HCT116 (cell line): Measurements from ENCODE around the gene WNT7B. TPM values are rescaled to one million over a fixed set of nuclear protein-coding genes. Genes with fewer than 3 reads are reported as not detected.

Source experiments
- ATAC-seq: fragments of 200-7000 bp; cut with Tn5 transposase; 2 replicates; pipeline ENCODE4 v1.9.1; 2020; ENCODE audit warnings: mild to moderate bottlenecking, moderate library complexity
- BruUV-seq: library from RNA; stranded (reverse); fragments of 400-500 nt; replicated peaks from 2 replicates; lab custom pipeline; 2021; lab: Mats Ljungman, UMichigan
- CTCF ChIA-PET: fragments of 300-600 bp; sonication (Branson Sonifier 250); formaldehyde crosslinking; loops from one replicate; lab custom pipeline; 2021; ENCODE audit warnings: antibody characterized with exemption; lab: Charles Lee
- POLR2A ChIA-PET: fragments of 300-600, 350-600 bp; sonication (Branson Sonifier 250); formaldehyde crosslinking; loops from one replicate; lab custom pipeline; 2021; ENCODE audit warnings: antibody characterized with exemption; lab: Charles Lee
- RAD21 ChIA-PET, 2 experiments: fragments of 300-600 bp; sonication (Branson Sonifier 250); formaldehyde crosslinking; loops; one replicate each; lab custom pipeline; 2023; ENCODE audit warnings: low total read pairs in 2 of 2; ENCODE audit not compliant: uncharacterized antibody in 2 of 2, unreplicated experiment in 2 of 2, low non-redundant PET in 1 of 2; lab: Charles Lee
- DNase-seq: peaks from one replicate; pipeline ENCODE4 v3.0.0-alpha.2; 2010; ENCODE audit warnings: low read depth, low spot score
- H2AFZ ChIP-seq: fragments of 200-600 bp; shearing (Covaris generic), sonication (generic); 2 replicates; pipeline ENCODE4 v1.6.1; 2017; ENCODE audit warnings: low read depth, mixed run types, mixed read lengths, antibody characterized with exemption, low read length; ENCODE audit not compliant: poor library complexity, severe bottlenecking
- H3K27ac ChIP-seq: 2 replicates; pipeline ENCODE4 v1.5.1; 2012; ENCODE audit warnings: low read depth, low read length
- H3K27me3 ChIP-seq: fragments of 200-600 bp; sonication (generic); 2 replicates; pipeline ENCODE4 v1.6.1; 2016; ENCODE audit warnings: mixed run types, low read length, mixed read lengths; ENCODE audit not compliant: insufficient read depth
- H3K36me3 ChIP-seq, 2 experiments: fragments of 200-500 bp in 1 of 2; fragments of 200-600 bp in 1 of 2; sonication (Bioruptor generic) in 1 of 2; sonication (generic) in 1 of 2; 2 replicates each; pipeline versions ENCODE4 v1.5.1 to v1.6.1; 2014 to 2016; ENCODE audit warnings: low read length in 2 of 2, inconsistent platforms in 1 of 2, mixed read lengths in 1 of 2, mixed run types in 1 of 2; ENCODE audit not compliant: insufficient read depth in 2 of 2, control insufficient read depth in 1 of 2
- H3K4me1 ChIP-seq, 2 experiments: fragments of 200-600 bp in 1 of 2; sonication (generic) in 1 of 2; 2 replicates each; pipeline versions ENCODE4 v1.5.1 to v1.6.1; 2012 to 2017; ENCODE audit warnings: low read length in 2 of 2, inconsistent platforms in 1 of 2, mild to moderate bottlenecking in 1 of 2, mixed read lengths in 1 of 2, mixed run types in 1 of 2, moderate library complexity in 1 of 2; ENCODE audit not compliant: insufficient read depth in 2 of 2, control insufficient read depth in 1 of 2
- H3K4me2 ChIP-seq: fragments of 200-600 bp; sonication (generic); 2 replicates; pipeline ENCODE4 v1.6.1; 2017; ENCODE audit warnings: mixed run types, low read length, mixed read lengths
- H3K4me3 ChIP-seq, 2 experiments: fragments of 200-600 bp in 1 of 2; sonication (generic) in 1 of 2; replicated peaks in 1 of 2; 2 replicates each; pipeline ENCODE4 v1.5.1; 2011 to 2016; ENCODE audit warnings: low read length in 2 of 2, control low read depth in 1 of 2, low read depth in 1 of 2, mild to moderate bottlenecking in 1 of 2, mixed read lengths in 1 of 2, mixed run types in 1 of 2
- H3K79me2 ChIP-seq: fragments of 200-600 bp; sonication (generic); 2 replicates; pipeline ENCODE4 v1.6.1; 2017; ENCODE audit warnings: mild to moderate bottlenecking, mixed run types, low read length, moderate library complexity, mixed read lengths; ENCODE audit not compliant: insufficient read depth
- H3K9ac ChIP-seq: fragments of 200-600 bp; sonication (generic); 2 replicates; pipeline ENCODE4 v1.6.1; 2016; ENCODE audit warnings: low read length, mixed read lengths
- H3K9me2 ChIP-seq: fragments of 200-600 bp; sonication (generic), shearing (Covaris generic); 2 replicates; pipeline ENCODE4 v1.6.1; 2017; ENCODE audit warnings: mixed run types, mild to moderate bottlenecking, moderate library complexity; ENCODE audit not compliant: insufficient read depth
- H3K9me3 ChIP-seq, 2 experiments: fragments of 200-500 bp in 1 of 2; fragments of 200-600 bp in 1 of 2; sonication (Bioruptor generic) in 1 of 2; sonication (generic) in 1 of 2; 2 replicates each; pipeline ENCODE4 v1.6.1; 2014 to 2017; ENCODE audit warnings: low read length in 2 of 2, mixed read lengths in 2 of 2, inconsistent platforms in 1 of 2, low read depth in 1 of 2, mild to moderate bottlenecking in 1 of 2, mixed run types in 1 of 2, moderate library complexity in 1 of 2; ENCODE audit not compliant: control insufficient read depth in 1 of 2, insufficient read depth in 1 of 2
- H4K20me1 ChIP-seq: fragments of 200-600 bp; sonication (generic), shearing (Covaris generic); 2 replicates; pipeline ENCODE4 v1.6.1; 2017; ENCODE audit warnings: mixed run types, mild to moderate bottlenecking, moderate library complexity; ENCODE audit not compliant: insufficient read depth
- MAX ChIP-seq: IDR thresholded peaks from 2 replicates; pipeline ENCODE4 v1.6.1; 2012
- POLR2AphosphoS5 ChIP-seq: IDR thresholded peaks from 2 replicates; pipeline ENCODE4 v1.6.1; 2011; ENCODE audit warnings: mild to moderate bottlenecking, low read depth, low read length, moderate library complexity
- RAD21 ChIP-seq: IDR thresholded peaks from 2 replicates; pipeline ENCODE4 v1.6.1; 2012; ENCODE audit warnings: low read depth, mild to moderate bottlenecking
- SIN3A ChIP-seq: IDR thresholded peaks from 2 replicates; pipeline ENCODE4 v1.6.1; 2012; ENCODE audit warnings: low read depth
- intact Hi-C: fragments of 100-400 bp; cut with micrococcal nuclease; formaldehyde crosslinking; loops from 2 replicates; pipeline ENCODE4 v1.10.0; 2022
- total RNA-seq: library from RNA; stranded (reverse); gene quantifications from one replicate; pipeline ENCODE4 v1.2.1, GENCODE V29; 2021; ENCODE audit not compliant: unreplicated experiment
- TF ChIP-seq, protein P1 (sequence below): IDR thresholded peaks from 2 replicates; pipeline ENCODE4 v1.6.1; 2011; ENCODE audit warnings: mild to moderate bottlenecking, low read length, moderate library complexity; ENCODE audit not compliant: insufficient replicate concordance; ENCODE audit errors: extremely low read depth

The WNT7B gene
- total RNA-seq, 1 experiment from 2014 or later: 10.5 TPM

- Histone ChIP-seq H3K4me3 (no peak overlapping the region), H2AFZ (no peak overlapping the region), H3K9ac (no peak overlapping the region), H3K4me1 (peaks cover 0 to 10% of the 10 kb centered on the region in 2 experiments; a peak in 1 of 4 replicates), H3K27ac (no peak overlapping the region; the same call in 1 of the 2 replicates), H3K9me3 (no peaks in the 10 kb centered on the region), H3K79me2 (no peaks in the 10 kb centered on the region), H3K4me2 (no peak overlapping the region), H3K9me2 (no peaks in the 10 kb centered on the region), H4K20me1 (no peaks in the 10 kb centered on the region), H3K27me3 (no peaks in the 10 kb centered on the region), H3K36me3 (no peaks in the 10 kb centered on the region)
- RAD21 ChIA-PET: no interaction called here
- DNase-seq (no peak), ATAC-seq (no peak)
- intact Hi-C loops: no loop called here
- TF ChIP-seq SIN3A (no peak), RAD21 (no peak), POLR2AphosphoS5 (no peak)
- CTCF ChIA-PET: no interaction called here
- POLR2A ChIA-PET: no interaction called here
- BruUV-seq: no TSS peak
Measured at GRCh38 chr22:45888221-45889092, 88.5 kb downstream of the WNT7B start.

- H2AFZ ChIP-seq: no peak overlapping the region
- no peak overlapping the region for H3K4me3 ChIP-seq
- no peaks in the 10 kb centered on the region for H3K9me2 ChIP-seq
- no peaks in the 10 kb centered on the region for H3K36me3 ChIP-seq
- CTCF ChIA-PET: no interaction called here
- TF ChIP-seq, protein P1, sequence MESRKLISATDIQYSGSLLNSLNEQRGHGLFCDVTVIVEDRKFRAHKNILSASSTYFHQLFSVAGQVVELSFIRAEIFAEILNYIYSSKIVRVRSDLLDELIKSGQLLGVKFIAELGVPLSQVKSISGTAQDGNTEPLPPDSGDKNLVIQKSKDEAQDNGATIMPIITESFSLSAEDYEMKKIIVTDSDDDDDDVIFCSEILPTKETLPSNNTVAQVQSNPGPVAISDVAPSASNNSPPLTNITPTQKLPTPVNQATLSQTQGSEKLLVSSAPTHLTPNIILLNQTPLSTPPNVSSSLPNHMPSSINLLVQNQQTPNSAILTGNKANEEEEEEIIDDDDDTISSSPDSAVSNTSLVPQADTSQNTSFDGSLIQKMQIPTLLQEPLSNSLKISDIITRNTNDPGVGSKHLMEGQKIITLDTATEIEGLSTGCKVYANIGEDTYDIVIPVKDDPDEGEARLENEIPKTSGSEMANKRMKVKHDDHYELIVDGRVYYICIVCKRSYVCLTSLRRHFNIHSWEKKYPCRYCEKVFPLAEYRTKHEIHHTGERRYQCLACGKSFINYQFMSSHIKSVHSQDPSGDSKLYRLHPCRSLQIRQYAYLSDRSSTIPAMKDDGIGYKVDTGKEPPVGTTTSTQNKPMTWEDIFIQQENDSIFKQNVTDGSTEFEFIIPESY: no peak
- TF ChIP-seq MAX: peak; percentile 47; the same call in 1 of the 2 replicates
- RAD21 ChIA-PET: no interaction called here
- H3K4me2 ChIP-seq: 0 out of 2 replicates have a peak overlapping the region, but pooled peaks have one; percentile 7
- H3K27me3 ChIP-seq: no peaks in the 10 kb centered on the region
- no peak overlapping the region; the same call in 1 of the 2 replicates for H3K27ac ChIP-seq
- intact Hi-C loops: no loop called here
- no peaks in the 10 kb centered on the region for H3K79me2 ChIP-seq
- no peak overlapping the region for H3K9ac ChIP-seq
- peaks cover 1 to 12% of the 10 kb centered on the region in 2 experiments; a peak in 3 of 4 replicates for H3K4me1 ChIP-seq
- BruUV-seq: no TSS peak
- POLR2A ChIA-PET: no interaction called here
- H4K20me1 ChIP-seq: no peaks in the 10 kb centered on the region
- H3K9me3 ChIP-seq: no peaks in the 10 kb centered on the region
- DNase-seq (no peak), ATAC-seq (peak; percentile 28)
Measured at GRCh38 chr22:45887202-45888131, 89.5 kb downstream of the WNT7B start.
